Activated T-cell treated with anti-CD3 and anti-CD28 coated beads, Interleukin-2, amount 50 U/mL, for 4 hours (primary cell): ENCODE measurements around the gene EAF1. TPM values are rescaled to one million over a fixed set of nuclear protein-coding genes. Genes with fewer than 3 reads are reported as not detected.
"Not testable (repeated sequence)": the region's sequence is repeated elsewhere in the genome, so short reads cannot be mapped to it uniquely, and the experiment has no call there.

Experiments
- ATAC-seq, 2 donors: fragments of 200-7000 bp; cut with Tn5 transposase; one replicate each; pipeline ENCODE4 v1.10.0; 2021
- DNase-seq: peaks from one replicate; pipeline ENCODE4 v3.0.0-alpha.2; 2020
- H3K27me3 Mint-ChIP-seq: one replicate; pipeline ENCODE4 v1.8.0; 2021; ENCODE audit warnings: low read depth, mixed read lengths
- H3K36me3 Mint-ChIP-seq: one replicate; pipeline ENCODE4 v1.8.0; 2022; ENCODE audit warnings: mixed read lengths; ENCODE audit not compliant: insufficient read depth
- H3K4me1 Mint-ChIP-seq: one replicate; pipeline ENCODE4 v1.8.0; 2021; ENCODE audit warnings: low read depth, mixed read lengths
- H3K4me3 Mint-ChIP-seq: one replicate; pipeline ENCODE4 v1.8.0; 2021; ENCODE audit warnings: mild to moderate bottlenecking, moderate library complexity, mixed read lengths
- H3K9me3 Mint-ChIP-seq: one replicate; pipeline ENCODE4 v1.8.0; 2021; ENCODE audit warnings: mixed read lengths
- total RNA-seq, 3 donors: library from RNA; stranded (reverse); gene quantifications; one replicate each; pipeline ENCODE4 v1.2.1, GENCODE V29; 2021

EAF1 gene
- total RNA-seq, 3 donors from 2014 or later: 21.8 to 33.2 (median 30.7) TPM

DNA sequence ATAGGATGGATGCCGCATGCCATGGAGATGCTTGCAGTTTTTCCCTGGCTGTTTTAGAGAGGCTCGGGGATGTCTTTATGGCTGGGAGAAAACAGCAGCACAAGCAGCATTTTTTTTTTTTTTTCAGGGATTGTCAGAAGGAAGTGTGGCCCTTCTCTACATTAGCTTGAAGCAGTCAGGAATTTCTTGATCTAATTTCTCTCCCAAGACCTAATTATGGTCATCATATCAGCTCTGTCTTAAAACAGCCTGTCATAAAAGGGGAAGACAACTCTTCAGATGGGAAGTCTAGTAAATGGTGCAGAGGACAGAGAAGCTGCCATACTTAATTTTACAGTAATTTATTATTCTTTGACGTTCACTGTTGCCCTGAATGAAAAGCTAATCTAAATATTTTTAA lies 44.5 kb downstream of the EAF1 start:
- DNase-seq (no peak), ATAC-seq (no peak)
- Mint-ChIP-seq H3K27me3 (no peaks in the 10 kb centered on the region), H3K4me3 (no peak overlapping the region), H3K9me3 (no peaks in the 10 kb centered on the region), H3K36me3 (peaks cover 4% of the 10 kb centered on the region), H3K4me1 (peaks cover 8% of the 10 kb centered on the region)

DNA sequence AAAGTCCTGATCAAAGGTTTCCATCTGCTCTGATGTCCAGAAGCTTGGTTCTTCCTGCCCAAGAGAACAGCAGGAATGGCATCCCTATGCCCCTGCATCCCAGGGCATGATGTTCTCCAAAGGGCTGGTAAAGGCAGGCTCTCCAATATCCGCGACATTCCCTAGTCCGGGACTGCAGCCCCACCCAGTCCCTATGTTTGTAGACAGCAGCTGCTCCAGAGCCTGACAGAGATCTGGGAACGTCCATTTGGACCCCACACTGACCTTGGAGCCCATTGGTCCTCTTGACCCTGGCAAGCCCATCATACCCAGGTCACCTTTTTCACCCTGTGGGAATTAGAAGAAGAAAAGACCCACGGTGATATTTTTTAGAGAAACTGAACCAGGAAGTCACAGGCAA lies 47.8 kb downstream of the EAF1 start:
- Mint-ChIP-seq H3K36me3 (peaks cover 1% of the 10 kb centered on the region), H3K4me1 (no peaks in the 10 kb centered on the region), H3K4me3 (no peak overlapping the region), H3K27me3 (no peaks in the 10 kb centered on the region), H3K9me3 (no peaks in the 10 kb centered on the region)
- no peak for ATAC-seq
- DNase-seq: no peak

DNA sequence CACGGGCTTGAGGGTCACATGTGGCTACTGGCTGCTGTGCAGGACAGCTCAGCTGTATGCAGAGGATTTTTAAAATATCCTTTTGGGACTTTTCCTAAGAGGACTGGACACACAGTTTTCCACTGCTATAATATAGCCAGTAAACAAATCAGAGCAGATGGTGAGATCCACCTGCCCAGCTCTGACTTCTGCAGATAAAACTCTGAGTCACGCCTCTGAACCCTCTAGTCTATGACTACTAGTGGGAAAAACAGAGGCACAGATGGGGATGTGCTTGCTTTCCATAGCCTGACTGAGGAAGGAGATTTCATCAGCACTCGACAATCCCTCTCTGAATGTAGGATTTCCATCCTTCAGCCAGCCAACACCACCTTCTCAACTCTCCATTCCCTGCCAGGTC lies 49.0 kb downstream of the EAF1 start:
- no peaks in the 10 kb centered on the region for H3K27me3 Mint-ChIP-seq

DNA sequence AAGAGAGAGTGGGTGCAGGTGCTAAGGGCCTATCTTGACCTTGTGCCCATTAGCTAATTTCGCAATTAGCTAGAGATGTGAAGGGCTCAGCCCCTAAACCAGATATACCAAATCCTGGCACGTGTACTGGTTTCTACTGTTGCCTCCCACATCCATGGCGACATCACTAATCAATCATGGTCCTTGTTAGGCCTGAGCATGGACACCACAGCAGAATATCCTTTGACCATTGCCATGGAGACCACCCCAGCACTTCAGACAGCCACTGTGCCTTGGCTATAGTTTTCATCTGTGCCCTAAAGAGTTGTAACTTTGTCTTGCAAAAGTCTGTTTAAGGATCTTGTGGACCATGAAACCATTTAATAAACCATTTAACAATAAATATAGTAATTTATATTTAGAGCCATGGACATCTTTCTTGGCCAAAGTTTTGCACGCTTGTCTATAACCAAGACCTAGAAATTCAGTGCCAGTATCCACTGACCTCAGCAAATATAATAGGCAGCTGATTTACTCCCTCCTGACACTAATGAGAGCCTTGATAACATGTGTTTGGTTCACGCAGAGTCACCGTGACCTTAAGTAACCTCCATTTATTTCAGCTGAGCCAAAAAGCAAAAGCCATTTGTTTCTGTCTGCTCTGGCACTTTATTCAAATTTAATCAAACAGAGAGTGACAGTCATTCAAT lies 50.7 kb downstream of the EAF1 start:
- no peak for ATAC-seq

More for the DNA sequence above, 49.0 kb downstream of the EAF1 start:
- no peaks in the 10 kb centered on the region for H3K36me3 Mint-ChIP-seq
- DNase-seq (no peak), ATAC-seq (no peak)
- H3K4me3 Mint-ChIP-seq: no peak overlapping the region
- no peaks in the 10 kb centered on the region for H3K9me3 Mint-ChIP-seq
- H3K4me1 Mint-ChIP-seq: no peaks in the 10 kb centered on the region

DNA sequence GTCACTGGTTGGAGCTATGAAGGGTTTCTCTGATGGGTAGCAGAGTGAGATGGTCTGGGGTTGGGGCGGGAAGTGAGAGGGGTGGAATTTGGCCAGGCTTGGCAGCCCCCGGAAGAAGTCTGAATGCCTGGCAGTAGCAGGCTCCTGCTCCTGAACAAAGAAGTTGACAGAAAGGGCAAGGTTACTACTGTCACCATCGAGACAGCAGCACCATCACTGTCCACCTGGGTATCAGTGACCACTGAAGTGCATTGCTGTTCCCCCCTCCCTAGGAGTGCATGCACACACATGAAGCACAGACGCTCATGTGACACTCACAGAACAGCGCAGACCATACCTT lies 51.2 kb downstream of the EAF1 start:
- H3K9me3 Mint-ChIP-seq: no peaks in the 10 kb centered on the region
- ATAC-seq: no peak
- no peaks in the 10 kb centered on the region for H3K36me3 Mint-ChIP-seq
- H3K27me3 Mint-ChIP-seq: no peaks in the 10 kb centered on the region
- DNase-seq: no peak
- H3K4me3 Mint-ChIP-seq: no peak overlapping the region
- no peaks in the 10 kb centered on the region for H3K4me1 Mint-ChIP-seq

More for the DNA sequence above, 50.7 kb downstream of the EAF1 start:
- no peak for DNase-seq
- no peak overlapping the region for H3K4me3 Mint-ChIP-seq
- no peaks in the 10 kb centered on the region for H3K27me3 Mint-ChIP-seq
- H3K4me1 Mint-ChIP-seq: no peaks in the 10 kb centered on the region
- H3K36me3 Mint-ChIP-seq: no peaks in the 10 kb centered on the region
- H3K9me3 Mint-ChIP-seq: no peaks in the 10 kb centered on the region

DNA sequence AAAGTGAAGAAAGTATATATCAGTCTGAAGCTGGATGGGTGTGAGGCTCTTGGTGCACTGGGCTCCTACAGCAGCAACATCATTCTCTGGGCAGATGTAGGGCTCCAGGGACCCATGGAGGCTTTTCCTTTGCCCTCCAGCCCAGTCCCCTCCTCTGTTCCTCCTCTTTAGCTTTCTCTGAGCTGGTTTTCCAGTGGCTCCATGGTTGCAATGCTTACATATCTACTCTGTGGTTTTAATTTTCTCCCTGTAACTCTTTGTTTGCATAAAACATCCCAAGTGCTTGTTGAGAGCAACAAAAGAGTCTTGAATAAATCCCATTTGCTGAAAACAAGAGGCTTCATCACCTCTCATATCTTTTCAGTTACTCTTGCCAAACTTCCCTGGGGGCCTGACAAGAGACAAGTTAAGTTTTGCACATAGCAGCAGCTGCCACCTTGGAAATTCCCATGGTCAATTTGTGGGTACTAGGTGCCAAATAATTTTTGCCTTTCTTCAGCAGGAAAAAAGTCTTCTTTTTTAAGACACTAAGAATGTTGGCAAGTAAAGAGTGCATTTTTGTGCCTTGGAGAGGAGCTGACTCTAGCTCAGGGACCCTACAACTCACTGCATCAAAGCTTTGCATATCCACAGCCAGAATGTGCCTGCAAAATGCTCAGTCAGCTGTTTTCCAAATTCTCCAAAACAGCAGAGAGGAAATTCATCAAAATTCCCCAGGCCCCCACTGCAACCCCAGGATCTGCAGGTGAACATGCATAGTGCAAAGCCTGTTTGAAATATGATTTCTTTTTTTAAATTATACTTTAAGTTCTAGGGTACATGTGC lies 52.2 kb downstream of the EAF1 start:
- Mint-ChIP-seq H3K4me1 (no peaks in the 10 kb centered on the region), H3K4me3 (no peak overlapping the region), H3K9me3 (no peaks in the 10 kb centered on the region), H3K36me3 (peaks cover 3% of the 10 kb centered on the region), H3K27me3 (peaks cover 3% of the 10 kb centered on the region)
- ATAC-seq (no peak), DNase-seq (no peak)

DNA sequence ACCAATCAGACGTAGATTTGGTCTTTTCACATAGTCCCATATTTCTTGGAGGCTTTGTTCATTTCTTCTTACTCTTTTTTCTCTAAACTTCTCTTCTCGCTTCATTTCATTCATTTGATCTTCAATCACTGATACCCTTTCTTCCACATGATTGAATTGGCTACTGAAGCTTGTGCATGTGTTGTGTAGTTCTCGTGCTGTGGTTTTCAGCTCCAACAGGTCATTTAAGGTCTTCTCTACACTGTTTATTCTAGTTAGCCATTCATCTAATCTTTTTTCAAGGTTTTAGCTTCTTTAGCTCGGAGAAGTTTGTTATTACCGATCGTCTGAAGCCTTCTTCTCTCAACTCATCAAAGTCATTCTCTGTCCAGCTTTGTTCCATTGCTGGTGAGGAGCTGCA lies 57.2 kb downstream of the EAF1 start:
- H3K4me3 Mint-ChIP-seq, H3K4me1 Mint-ChIP-seq, ATAC-seq, DNase-seq, H3K27me3 Mint-ChIP-seq, H3K9me3 Mint-ChIP-seq: not testable (repeated sequence)
- H3K36me3 Mint-ChIP-seq: peaks cover 12% of the 10 kb centered on the region

DNA sequence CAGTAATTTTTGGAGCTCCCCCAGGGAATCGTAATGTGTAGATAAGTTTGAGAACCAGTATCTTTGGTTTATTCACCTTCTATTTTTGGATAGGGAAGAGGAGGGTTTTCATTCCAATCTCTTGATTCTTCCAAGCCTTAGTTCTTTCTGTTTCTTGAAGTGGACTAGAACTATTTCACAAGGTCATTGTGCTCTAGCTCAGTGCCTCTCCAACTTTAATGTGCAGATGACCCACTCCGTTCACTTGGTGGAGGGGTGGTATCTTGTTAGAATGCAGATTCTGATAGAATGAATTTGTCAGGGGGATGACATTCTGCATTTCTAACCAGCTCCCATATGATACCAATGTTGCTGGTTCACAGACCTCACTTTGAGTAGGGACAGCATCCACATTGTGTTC lies 58.6 kb downstream of the EAF1 start:
- DNase-seq (no peak), ATAC-seq (no peak)
- Mint-ChIP-seq H3K4me1 (peaks cover 2% of the 10 kb centered on the region), H3K36me3 (peaks cover 12% of the 10 kb centered on the region), H3K27me3 (peaks cover 3% of the 10 kb centered on the region), H3K9me3 (no peaks in the 10 kb centered on the region), H3K4me3 (no peak overlapping the region)

DNA sequence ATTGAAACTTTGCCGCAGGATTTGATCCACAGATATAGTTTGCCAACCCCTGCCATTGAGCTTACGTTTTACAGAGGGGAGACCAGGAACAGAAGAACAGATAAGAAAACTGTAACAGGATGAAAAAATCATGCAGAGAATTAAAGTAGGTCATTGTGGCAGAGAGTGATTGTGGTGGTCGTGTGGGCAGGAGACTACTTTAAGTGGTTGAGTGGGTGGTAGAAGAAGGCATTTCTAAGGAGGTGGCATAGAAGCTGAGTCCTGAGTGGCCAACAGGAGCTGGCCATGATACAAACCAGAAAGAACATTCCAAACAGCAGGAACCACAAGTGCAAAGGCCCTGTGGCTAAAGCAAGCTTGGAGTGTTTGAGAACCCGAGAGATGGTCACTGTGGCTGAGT lies 59.6 kb downstream of the EAF1 start:
- peaks cover 2% of the 10 kb centered on the region for H3K4me1 Mint-ChIP-seq
- H3K36me3 Mint-ChIP-seq: peaks cover 12% of the 10 kb centered on the region
- H3K4me3 Mint-ChIP-seq: no peak overlapping the region
- no peak for ATAC-seq
- H3K9me3 Mint-ChIP-seq: no peaks in the 10 kb centered on the region
- no peak for DNase-seq
- H3K27me3 Mint-ChIP-seq: peaks cover 3% of the 10 kb centered on the region

DNA sequence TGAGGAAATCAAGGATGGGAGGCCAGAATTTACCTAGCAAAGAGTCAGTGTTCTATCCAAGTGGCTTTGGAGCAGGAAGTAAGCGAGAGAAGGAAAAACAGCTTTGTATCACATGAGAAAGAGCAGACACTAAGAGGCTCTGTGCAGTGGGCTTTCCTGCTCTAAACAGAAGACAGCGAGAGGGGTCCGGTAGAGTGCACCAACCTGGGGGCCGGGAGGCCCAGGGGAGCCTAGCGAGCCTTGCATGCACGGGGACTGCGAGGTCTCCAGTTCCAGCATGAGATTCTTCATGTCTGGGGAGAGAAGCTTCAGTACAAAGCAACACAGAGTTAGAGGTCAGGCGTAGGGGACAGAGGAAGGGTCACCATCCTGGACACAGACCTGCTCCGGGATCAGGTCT lies 60.6 kb downstream of the EAF1 start:
- no peak for ATAC-seq
- Mint-ChIP-seq H3K4me1 (peaks cover 2% of the 10 kb centered on the region), H3K4me3 (no peak overlapping the region), H3K27me3 (peaks cover 3% of the 10 kb centered on the region), H3K36me3 (peaks cover 15% of the 10 kb centered on the region), H3K9me3 (no peaks in the 10 kb centered on the region)
- DNase-seq: no peak

DNA sequence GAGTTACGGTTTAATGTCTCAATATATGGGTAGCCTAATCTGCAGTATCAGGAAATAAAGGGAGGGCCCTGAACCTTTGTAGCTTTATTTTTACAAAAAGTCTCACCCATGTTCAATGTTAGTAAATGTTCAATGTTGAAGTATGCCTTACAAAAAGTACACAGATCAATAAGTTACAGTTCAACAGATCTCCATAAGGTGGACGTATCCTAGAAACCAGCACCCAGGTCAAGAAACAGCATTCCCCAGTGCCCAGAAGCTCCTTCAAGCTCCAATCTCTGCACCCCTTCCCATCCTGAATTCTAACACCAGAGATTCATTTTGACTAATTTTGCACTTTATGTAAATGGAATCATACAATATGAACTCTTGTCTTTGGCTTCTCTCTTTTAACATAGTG lies 62.8 kb downstream of the EAF1 start:
- peaks cover 12% of the 10 kb centered on the region for H3K36me3 Mint-ChIP-seq
- H3K9me3 Mint-ChIP-seq: no peaks in the 10 kb centered on the region
- peaks cover 11% of the 10 kb centered on the region for H3K4me1 Mint-ChIP-seq
- no peaks in the 10 kb centered on the region for H3K27me3 Mint-ChIP-seq
- ATAC-seq (no peak), DNase-seq (no peak)
- H3K4me3 Mint-ChIP-seq: no peak overlapping the region

DNA sequence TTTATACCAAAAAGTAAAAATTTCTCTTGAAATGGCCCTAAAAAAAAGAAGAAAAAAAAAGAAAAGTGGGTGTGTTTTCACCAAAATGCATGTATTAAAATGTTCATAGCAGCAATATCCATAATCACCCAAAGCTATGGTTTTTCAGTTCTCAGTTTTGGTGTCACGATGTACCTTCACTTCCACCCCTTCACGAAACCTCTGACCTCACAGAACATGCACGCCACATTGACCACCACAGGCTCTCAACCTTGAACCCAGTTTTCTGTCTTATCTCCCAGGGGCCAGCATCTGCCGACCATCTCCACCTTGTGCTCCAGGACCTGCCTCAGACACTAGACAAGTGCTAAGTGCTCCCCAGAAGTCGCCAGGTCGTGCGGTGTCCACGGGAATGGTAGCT lies 63.7 kb downstream of the EAF1 start:
- no peaks in the 10 kb centered on the region for H3K27me3 Mint-ChIP-seq
- DNase-seq: no peak
- ATAC-seq: no peak
- peaks cover 11% of the 10 kb centered on the region for H3K4me1 Mint-ChIP-seq
- H3K36me3 Mint-ChIP-seq: peaks cover 12% of the 10 kb centered on the region
- H3K4me3 Mint-ChIP-seq: no peak overlapping the region
- H3K9me3 Mint-ChIP-seq: no peaks in the 10 kb centered on the region
